ENCODE data around the gene IL6ST.
"Not testable (repeated sequence)": the region's sequence is repeated elsewhere in the genome, so short reads cannot be mapped to it uniquely, and the experiment has no call there.

The IL6ST gene

DNA sequence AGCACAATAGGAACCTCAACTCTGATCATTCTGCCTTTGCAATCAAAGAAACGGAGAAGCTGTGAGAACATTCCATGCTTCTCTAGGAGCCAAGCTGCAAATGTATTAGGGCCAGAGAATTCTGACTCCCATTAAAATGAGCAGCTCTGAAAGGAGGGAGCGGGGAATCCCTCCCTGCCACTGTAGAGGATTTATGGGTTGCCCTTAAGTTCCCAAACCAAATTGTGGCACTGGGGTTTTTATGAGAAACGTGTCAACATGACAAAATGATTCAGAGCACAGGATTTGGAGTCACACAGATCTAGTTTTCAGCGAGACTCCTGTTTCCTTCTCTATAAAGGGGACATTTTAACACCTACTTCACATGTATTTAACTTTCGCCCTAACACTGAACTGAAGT, 1.8 kb downstream of the IL6ST start:
- no peak overlapping the region for H3K27ac ChIP-seq
- peak overlapping the region; percentile 93; the same call in 1 of the 2 replicates for H3K4me3 ChIP-seq (ENCODE audit: low read depth, low read length)
- no peaks in the 10 kb centered on the region for H3K9me3 ChIP-seq (ENCODE audit: severe bottlenecking)
- no peaks in the 10 kb centered on the region for H3K27me3 ChIP-seq (ENCODE audit: insufficient read depth, low read depth, severe bottlenecking)
- TF ChIP-seq, protein P1, sequence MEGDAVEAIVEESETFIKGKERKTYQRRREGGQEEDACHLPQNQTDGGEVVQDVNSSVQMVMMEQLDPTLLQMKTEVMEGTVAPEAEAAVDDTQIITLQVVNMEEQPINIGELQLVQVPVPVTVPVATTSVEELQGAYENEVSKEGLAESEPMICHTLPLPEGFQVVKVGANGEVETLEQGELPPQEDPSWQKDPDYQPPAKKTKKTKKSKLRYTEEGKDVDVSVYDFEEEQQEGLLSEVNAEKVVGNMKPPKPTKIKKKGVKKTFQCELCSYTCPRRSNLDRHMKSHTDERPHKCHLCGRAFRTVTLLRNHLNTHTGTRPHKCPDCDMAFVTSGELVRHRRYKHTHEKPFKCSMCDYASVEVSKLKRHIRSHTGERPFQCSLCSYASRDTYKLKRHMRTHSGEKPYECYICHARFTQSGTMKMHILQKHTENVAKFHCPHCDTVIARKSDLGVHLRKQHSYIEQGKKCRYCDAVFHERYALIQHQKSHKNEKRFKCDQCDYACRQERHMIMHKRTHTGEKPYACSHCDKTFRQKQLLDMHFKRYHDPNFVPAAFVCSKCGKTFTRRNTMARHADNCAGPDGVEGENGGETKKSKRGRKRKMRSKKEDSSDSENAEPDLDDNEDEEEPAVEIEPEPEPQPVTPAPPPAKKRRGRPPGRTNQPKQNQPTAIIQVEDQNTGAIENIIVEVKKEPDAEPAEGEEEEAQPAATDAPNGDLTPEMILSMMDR (IDR thresholded peaks at IDR 0.05; ENCODE audit: low read depth, low read length) = no peak
- DNase-seq = no peak
- H3K36me3 ChIP-seq = peaks cover 6% of the 10 kb centered on the region; the same call in 1 of the 2 replicates

GRCh38 chr5:55991768-55992486, 2.8 kb downstream of the IL6ST start:
- Histone ChIP-seq H3K9me3 (ENCODE audit: severe bottlenecking) (no peaks in the 10 kb centered on the region), H3K4me3 (ENCODE audit: low read depth, low read length) (no peak overlapping the region), H3K27me3 (ENCODE audit: insufficient read depth, low read depth, severe bottlenecking) (no peaks in the 10 kb centered on the region), H3K36me3 (peaks cover 6% of the 10 kb centered on the region), H3K27ac (no peak overlapping the region)
- DNase-seq = no peak
- TF ChIP-seq, protein P1 (IDR thresholded peaks at IDR 0.05; ENCODE audit: low read depth, low read length) = no peak

GRCh38 chr5:55990895-55991294, 3.9 kb downstream of the IL6ST start:
- peaks cover 13% of the 10 kb centered on the region for H3K36me3 ChIP-seq
- not testable (repeated sequence) for H3K27ac ChIP-seq; H3K4me3 ChIP-seq (ENCODE audit: low read depth, low read length); DNase-seq; H3K27me3 ChIP-seq (ENCODE audit: insufficient read depth, low read depth, severe bottlenecking); H3K9me3 ChIP-seq (ENCODE audit: severe bottlenecking)

GRCh38 chr5:55989860-55990259, 4.9 kb downstream of the IL6ST start:
- TF ChIP-seq, protein P1 (IDR thresholded peaks at IDR 0.05; ENCODE audit: low read depth, low read length) = no peak
- Histone ChIP-seq H3K4me3 (ENCODE audit: low read depth, low read length) (no peak overlapping the region), H3K27ac (no peak overlapping the region), H3K36me3 (peaks cover 13% of the 10 kb centered on the region), H3K27me3 (ENCODE audit: insufficient read depth, low read depth, severe bottlenecking) (no peaks in the 10 kb centered on the region), H3K9me3 (ENCODE audit: severe bottlenecking) (no peaks in the 10 kb centered on the region)
- DNase-seq = no peak

DNA sequence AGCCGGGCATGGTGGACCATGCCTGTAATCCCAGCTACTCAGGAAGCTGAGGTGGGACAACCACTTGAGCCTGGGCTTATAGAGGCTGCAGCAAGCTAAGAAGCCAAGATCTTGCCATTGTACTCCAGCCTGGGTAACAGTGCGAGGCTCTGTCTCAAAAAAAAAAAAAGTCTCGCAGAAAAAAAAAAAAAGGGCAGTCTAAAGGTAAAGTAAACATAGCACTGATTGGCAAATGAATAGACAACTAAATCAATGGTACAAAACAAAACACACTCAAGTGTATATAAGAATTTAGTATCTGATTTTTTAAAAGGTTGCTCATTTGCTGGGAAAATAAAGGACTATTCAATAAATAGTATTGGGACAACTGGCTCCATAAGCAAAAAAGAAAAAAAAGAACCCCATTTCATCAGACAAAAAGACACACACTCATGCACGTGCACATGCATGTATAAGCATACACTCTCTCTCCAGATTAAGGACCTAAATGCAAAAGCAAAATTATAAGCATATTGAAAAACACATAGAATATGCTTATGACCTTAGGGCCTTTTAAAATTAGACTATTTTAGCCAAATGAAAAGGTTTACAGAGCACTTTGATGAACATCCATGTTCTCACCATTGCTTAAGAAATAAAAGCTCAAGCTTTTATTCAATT, 5.7 kb downstream of the IL6ST start:
- no peak overlapping the region for H3K27ac ChIP-seq
- no peaks in the 10 kb centered on the region for H3K9me3 ChIP-seq (ENCODE audit: severe bottlenecking)
- H3K4me3 ChIP-seq (ENCODE audit: low read depth, low read length) = no peak overlapping the region
- H3K27me3 ChIP-seq (ENCODE audit: insufficient read depth, low read depth, severe bottlenecking) = no peaks in the 10 kb centered on the region
- no peak for DNase-seq
- TF ChIP-seq, protein P1 (IDR thresholded peaks at IDR 0.05; ENCODE audit: low read depth, low read length) = no peak
- peaks cover 11% of the 10 kb centered on the region for H3K36me3 ChIP-seq

DNA sequence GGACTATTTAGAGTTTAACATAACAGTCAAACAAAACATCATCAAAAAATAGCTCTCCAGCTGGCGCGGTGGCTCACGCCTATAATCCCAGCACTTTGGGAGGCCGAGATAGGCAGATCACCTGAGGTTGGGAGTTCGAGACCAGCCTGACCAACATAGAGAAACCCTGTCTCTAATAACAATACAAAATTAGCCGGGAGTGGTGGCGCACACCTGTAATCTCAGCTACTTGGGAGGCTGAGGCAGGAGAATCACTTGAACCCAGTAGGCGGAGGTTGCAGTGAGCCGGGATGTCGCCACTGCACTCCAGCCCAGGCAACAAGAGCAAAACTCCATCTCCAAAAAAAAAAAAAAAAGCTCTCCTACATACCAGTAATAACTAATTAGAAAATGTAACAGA, 6.3 kb downstream of the IL6ST start:
- not testable (repeated sequence) for H3K4me3 ChIP-seq (ENCODE audit: low read depth, low read length); H3K9me3 ChIP-seq (ENCODE audit: severe bottlenecking); DNase-seq; H3K27me3 ChIP-seq (ENCODE audit: insufficient read depth, low read depth, severe bottlenecking); H3K27ac ChIP-seq
- H3K36me3 ChIP-seq = peaks cover 11% of the 10 kb centered on the region

All from WERI-Rb-1 (cell line).